Measurements from ENCODE around the gene NT5C.
A peak's percentile ranks its signal among the peaks of the same experiment; 100 is the strongest.

Gene NT5C

GRCh38 chr17:75109046-75109406, 22.5 kb downstream of the NT5C start:
- no peak for TF ChIP-seq EZH2phosphoT487 (IDR thresholded peaks at IDR 0.05; ENCODE audit: borderline replicate concordance, low read length)
- H3K27me3 ChIP-seq (ENCODE audit: control insufficient read depth, low read length): peaks cover 18% of the 10 kb centered on the region
- H3F3A ChIP-seq (ENCODE audit: control insufficient read depth, insufficient read depth): 0 out of 2 replicates have a peak, but pooled peaks cover 3% of the 10 kb centered on the region
- peaks cover 5% of the 10 kb centered on the region for H3K79me2 ChIP-seq (ENCODE audit: control insufficient read depth, low read length)
- no peaks in the 10 kb centered on the region for H3K9me3 ChIP-seq (ENCODE audit: control insufficient read depth, insufficient read depth, low read length)
- H3K4me3 ChIP-seq (ENCODE audit: low read length): peak overlapping the region; percentile 82
- H3K27ac ChIP-seq (ENCODE audit: low read depth, low read length): no peak overlapping the region
- no peaks in the 10 kb centered on the region for H3K36me3 ChIP-seq (ENCODE audit: control insufficient read depth, low read length)
- H4K20me1 ChIP-seq (ENCODE audit: control insufficient read depth, insufficient read depth, low read depth, low read length): no peaks in the 10 kb centered on the region
- H3K9me2 ChIP-seq (replicated peaks; ENCODE audit: control insufficient read depth, low read length): no peaks in the 10 kb centered on the region
- H3K4me2 ChIP-seq (ENCODE audit: low read length): peak overlapping the region; percentile 82
- H3K4me1 ChIP-seq (ENCODE audit: control insufficient read depth, low read length): peaks cover 24% of the 10 kb centered on the region

GRCh38 chr17:75108193-75108592, 23.3 kb downstream of the NT5C start:
- peaks cover 21% of the 10 kb centered on the region for H3K27me3 ChIP-seq (ENCODE audit: control insufficient read depth, low read length)
- no peaks in the 10 kb centered on the region for H3K9me3 ChIP-seq (ENCODE audit: control insufficient read depth, insufficient read depth, low read length)
- no peak overlapping the region for H3K4me2 ChIP-seq (ENCODE audit: low read length)
- no peak overlapping the region for H3K4me3 ChIP-seq (ENCODE audit: low read length)
- no peaks in the 10 kb centered on the region for H4K20me1 ChIP-seq (ENCODE audit: control insufficient read depth, insufficient read depth, low read depth, low read length)
- no peaks in the 10 kb centered on the region for H3K9me2 ChIP-seq (replicated peaks; ENCODE audit: control insufficient read depth, low read length)
- no peaks in the 10 kb centered on the region for H3K36me3 ChIP-seq (ENCODE audit: control insufficient read depth, low read length)
- H3K79me2 ChIP-seq (ENCODE audit: control insufficient read depth, low read length): peaks cover 5% of the 10 kb centered on the region
- H3K27ac ChIP-seq (ENCODE audit: low read depth, low read length): no peak overlapping the region
- TF ChIP-seq EZH2phosphoT487 (IDR thresholded peaks at IDR 0.05; ENCODE audit: borderline replicate concordance, low read length) (no peak), CTCF (IDR thresholded peaks at IDR 0.05; ENCODE audit: low read depth, low read length, poor library complexity, severe bottlenecking) (no peak)
- H3F3A ChIP-seq (ENCODE audit: control insufficient read depth, insufficient read depth): 0 out of 2 replicates have a peak, but pooled peaks cover 3% of the 10 kb centered on the region
- peaks cover 19% of the 10 kb centered on the region for H3K4me1 ChIP-seq (ENCODE audit: control insufficient read depth, low read length)

- H3K27ac ChIP-seq (ENCODE audit: low read depth, low read length): no peak overlapping the region
- H3K4me3 ChIP-seq (ENCODE audit: low read length): no peak overlapping the region
- no peaks in the 10 kb centered on the region for H3K36me3 ChIP-seq (ENCODE audit: control insufficient read depth, low read length)
- no peaks in the 10 kb centered on the region for H3K9me3 ChIP-seq (ENCODE audit: control insufficient read depth, insufficient read depth, low read length)
- peaks cover 28% of the 10 kb centered on the region for H3K4me1 ChIP-seq (ENCODE audit: control insufficient read depth, low read length)
- H3K27me3 ChIP-seq (ENCODE audit: control insufficient read depth, low read length): peaks cover 25% of the 10 kb centered on the region
- H3K79me2 ChIP-seq (ENCODE audit: control insufficient read depth, low read length): peaks cover 2% of the 10 kb centered on the region
- TF ChIP-seq CTCF (IDR thresholded peaks at IDR 0.05; ENCODE audit: low read depth, low read length, poor library complexity, severe bottlenecking) (peak; percentile 67), EZH2phosphoT487 (IDR thresholded peaks at IDR 0.05; ENCODE audit: borderline replicate concordance, low read length) (no peak)
- no peaks in the 10 kb centered on the region for H3F3A ChIP-seq (ENCODE audit: control insufficient read depth, insufficient read depth)
- no peak overlapping the region for H3K4me2 ChIP-seq (ENCODE audit: low read length)
- no peaks in the 10 kb centered on the region for H3K9me2 ChIP-seq (replicated peaks; ENCODE audit: control insufficient read depth, low read length)
- H4K20me1 ChIP-seq (ENCODE audit: control insufficient read depth, insufficient read depth, low read depth, low read length): no peaks in the 10 kb centered on the region
Measured at GRCh38 chr17:75105126-75106080, 26.1 kb downstream of the NT5C start.

Data from DOHH2 (cell line).